ENCODE measurements around the gene TLR3. TPM values are rescaled to one million over a fixed set of nuclear protein-coding genes. Genes with fewer than 3 reads are reported as not detected.
A peak's percentile ranks its signal among the peaks of the same experiment; 100 is the strongest.

TLR3 gene
- polyA plus RNA-seq, 1 donor from 2014 or later, result not detected

DNA sequence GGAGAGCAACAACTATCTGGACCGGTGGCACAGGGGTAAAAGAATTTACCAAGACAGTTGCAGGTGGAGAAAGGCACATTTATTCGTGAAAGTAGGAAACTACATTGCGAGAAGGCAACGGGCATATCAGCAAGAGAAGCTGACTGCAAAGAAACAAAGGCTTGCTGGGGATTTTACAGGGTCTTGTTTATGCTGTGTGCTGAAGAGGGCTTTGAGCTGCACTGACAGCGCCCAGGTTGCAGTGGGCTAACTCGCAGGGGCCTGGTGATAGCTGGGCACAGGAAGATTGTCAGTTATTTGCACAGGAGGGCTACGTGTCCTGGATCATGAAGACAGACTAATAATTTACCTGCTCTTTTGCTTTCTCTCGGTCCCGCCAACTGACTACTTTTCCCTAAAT is 10.7 kb downstream of the TLR3 start:
- H3K4me3 ChIP-seq (ENCODE audit: low read length), result peak overlapping the region; percentile 22
- H4K20me1 ChIP-seq (ENCODE audit: insufficient read depth), result no peaks in the 10 kb centered on the region
- H3K9me2 ChIP-seq (ENCODE audit: insufficient read depth, low read length), result no peaks in the 10 kb centered on the region
- H3K79me2 ChIP-seq (replicated peaks; ENCODE audit: insufficient read depth, low read length), result no peaks in the 10 kb centered on the region
- no peaks in the 10 kb centered on the region for H3F3A ChIP-seq (ENCODE audit: insufficient read depth, low read length, poor library complexity, severe bottlenecking)
- no peak overlapping the region for H3K9ac ChIP-seq (ENCODE audit: low read length)
- TF ChIP-seq RAD21 (conservative IDR thresholded peaks at IDR 0.05) (no peak), TAF1 (IDR thresholded peaks at IDR 0.05; ENCODE audit: low read depth) (no peak), MXI1 (conservative IDR thresholded peaks at IDR 0.05; ENCODE audit: poor library complexity, severe bottlenecking) (no peak), SMC3 (conservative IDR thresholded peaks at IDR 0.05; ENCODE audit: poor library complexity) (no peak), POLR2AphosphoS5 (IDR thresholded peaks at IDR 0.05) (no peak), CTCF (IDR thresholded peaks at IDR 0.05; ENCODE audit: poor library complexity, severe bottlenecking) (no peak), EZH2 (IDR thresholded peaks at IDR 0.05; ENCODE audit: borderline replicate concordance, insufficient read depth, low read length, poor library complexity, severe bottlenecking) (no peak), EP300 (conservative IDR thresholded peaks at IDR 0.05; ENCODE audit: poor library complexity, severe bottlenecking) (no peak)
- TF ChIP-seq, protein P1, sequence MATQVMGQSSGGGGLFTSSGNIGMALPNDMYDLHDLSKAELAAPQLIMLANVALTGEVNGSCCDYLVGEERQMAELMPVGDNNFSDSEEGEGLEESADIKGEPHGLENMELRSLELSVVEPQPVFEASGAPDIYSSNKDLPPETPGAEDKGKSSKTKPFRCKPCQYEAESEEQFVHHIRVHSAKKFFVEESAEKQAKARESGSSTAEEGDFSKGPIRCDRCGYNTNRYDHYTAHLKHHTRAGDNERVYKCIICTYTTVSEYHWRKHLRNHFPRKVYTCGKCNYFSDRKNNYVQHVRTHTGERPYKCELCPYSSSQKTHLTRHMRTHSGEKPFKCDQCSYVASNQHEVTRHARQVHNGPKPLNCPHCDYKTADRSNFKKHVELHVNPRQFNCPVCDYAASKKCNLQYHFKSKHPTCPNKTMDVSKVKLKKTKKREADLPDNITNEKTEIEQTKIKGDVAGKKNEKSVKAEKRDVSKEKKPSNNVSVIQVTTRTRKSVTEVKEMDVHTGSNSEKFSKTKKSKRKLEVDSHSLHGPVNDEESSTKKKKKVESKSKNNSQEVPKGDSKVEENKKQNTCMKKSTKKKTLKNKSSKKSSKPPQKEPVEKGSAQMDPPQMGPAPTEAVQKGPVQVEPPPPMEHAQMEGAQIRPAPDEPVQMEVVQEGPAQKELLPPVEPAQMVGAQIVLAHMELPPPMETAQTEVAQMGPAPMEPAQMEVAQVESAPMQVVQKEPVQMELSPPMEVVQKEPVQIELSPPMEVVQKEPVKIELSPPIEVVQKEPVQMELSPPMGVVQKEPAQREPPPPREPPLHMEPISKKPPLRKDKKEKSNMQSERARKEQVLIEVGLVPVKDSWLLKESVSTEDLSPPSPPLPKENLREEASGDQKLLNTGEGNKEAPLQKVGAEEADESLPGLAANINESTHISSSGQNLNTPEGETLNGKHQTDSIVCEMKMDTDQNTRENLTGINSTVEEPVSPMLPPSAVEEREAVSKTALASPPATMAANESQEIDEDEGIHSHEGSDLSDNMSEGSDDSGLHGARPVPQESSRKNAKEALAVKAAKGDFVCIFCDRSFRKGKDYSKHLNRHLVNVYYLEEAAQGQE (IDR thresholded peaks at IDR 0.05; ENCODE audit: borderline replicate concordance), result no peak
- H3K9me3 ChIP-seq (ENCODE audit: low read length), result no peaks in the 10 kb centered on the region
- no peaks in the 10 kb centered on the region for H3K36me3 ChIP-seq (ENCODE audit: insufficient read depth, low read length)
- H2AFZ ChIP-seq (ENCODE audit: low read depth, low read length), result no peak overlapping the region
- no peaks in the 10 kb centered on the region for H3K27me3 ChIP-seq (ENCODE audit: insufficient read depth, low read depth, low read length)
- no peak overlapping the region for H3K4me2 ChIP-seq (ENCODE audit: low read length)
- H3K27ac ChIP-seq (ENCODE audit: low read length), result no peak overlapping the region

DNA sequence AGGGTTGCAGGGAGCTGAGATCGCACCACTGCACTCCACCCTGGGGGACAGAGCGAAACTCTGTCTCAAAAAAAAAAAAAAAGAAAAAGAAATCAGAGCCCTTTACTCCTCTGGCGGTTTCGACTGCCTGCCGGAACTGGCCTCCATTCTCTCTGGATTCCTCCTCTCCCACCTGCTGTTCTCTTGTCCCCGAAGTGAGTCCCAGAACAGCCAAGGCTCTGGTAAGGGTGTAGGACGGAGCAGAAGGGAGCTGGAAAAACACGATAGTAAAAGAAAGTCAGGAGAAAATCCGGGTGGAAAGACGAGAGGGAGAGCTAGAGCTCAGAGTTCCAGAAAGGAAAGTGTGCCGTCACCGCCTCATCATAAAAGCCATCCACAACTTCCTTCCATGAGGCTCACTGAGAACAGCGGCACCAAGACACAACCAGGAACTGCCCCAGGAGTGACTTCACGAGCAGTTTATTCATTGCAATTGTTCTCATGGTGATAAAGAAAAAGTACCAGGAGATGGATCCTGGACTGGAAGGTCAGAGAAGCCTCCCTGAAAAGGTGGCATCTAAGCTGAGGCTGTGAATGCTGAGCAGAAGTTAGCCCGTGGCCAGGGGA is 12.3 kb downstream of the TLR3 start:
- Histone ChIP-seq H3F3A (ENCODE audit: insufficient read depth, low read length, poor library complexity, severe bottlenecking) (no peaks in the 10 kb centered on the region), H3K9me2 (ENCODE audit: insufficient read depth, low read length) (no peaks in the 10 kb centered on the region), H3K9ac (ENCODE audit: low read length) (no peak overlapping the region), H3K9me3 (ENCODE audit: low read length) (no peaks in the 10 kb centered on the region), H3K4me3 (ENCODE audit: low read length) (no peak overlapping the region), H3K27me3 (ENCODE audit: insufficient read depth, low read depth, low read length) (no peaks in the 10 kb centered on the region), H3K79me2 (replicated peaks; ENCODE audit: insufficient read depth, low read length) (no peaks in the 10 kb centered on the region), H3K36me3 (ENCODE audit: insufficient read depth, low read length) (no peaks in the 10 kb centered on the region), H4K20me1 (ENCODE audit: insufficient read depth) (no peaks in the 10 kb centered on the region), H2AFZ (ENCODE audit: low read depth, low read length) (no peak overlapping the region), H3K4me2 (ENCODE audit: low read length) (no peak overlapping the region), H3K27ac (ENCODE audit: low read length) (no peak overlapping the region)
- TF ChIP-seq POLR2AphosphoS5 (IDR thresholded peaks at IDR 0.05) (no peak), MXI1 (conservative IDR thresholded peaks at IDR 0.05; ENCODE audit: poor library complexity, severe bottlenecking) (no peak), EP300 (conservative IDR thresholded peaks at IDR 0.05; ENCODE audit: poor library complexity, severe bottlenecking) (no peak), TAF1 (IDR thresholded peaks at IDR 0.05; ENCODE audit: low read depth) (no peak), RAD21 (conservative IDR thresholded peaks at IDR 0.05) (no peak), CTCF (IDR thresholded peaks at IDR 0.05; ENCODE audit: poor library complexity, severe bottlenecking) (no peak)
- TF ChIP-seq, protein P1 (IDR thresholded peaks at IDR 0.05; ENCODE audit: borderline replicate concordance), result no peak
